Muscle of leg (tissue), 16 donors: ENCODE measurements around the gene ENOSF1. TPM values are rescaled to one million over a fixed set of nuclear protein-coding genes. Genes with fewer than 3 reads are reported as not detected.
A peak's percentile ranks its signal among the peaks of the same experiment; 100 is the strongest.
"Not testable (repeated sequence)": the region's sequence is repeated elsewhere in the genome, so short reads cannot be mapped to it uniquely, and the experiment has no call there.

Experiments used
- DNase-seq: peaks from one replicate; pipeline ENCODE4 v3.0.0; 2013
- H3K27ac ChIP-seq: one replicate; pipeline ENCODE4 v1.5.1; 2013; ENCODE audit warnings: mild to moderate bottlenecking, low read length, control low read depth
- H3K27me3 ChIP-seq: one replicate; pipeline ENCODE4 v1.6.1; 2013; ENCODE audit warnings: low read length; ENCODE audit not compliant: control insufficient read depth, insufficient read depth
- H3K36me3 ChIP-seq: one replicate; pipeline ENCODE4 v1.6.1; 2013; ENCODE audit warnings: low read length; ENCODE audit not compliant: control insufficient read depth, insufficient read depth
- H3K4me1 ChIP-seq: one replicate; pipeline ENCODE4 v1.6.1; 2013; ENCODE audit warnings: low read length; ENCODE audit not compliant: control insufficient read depth, insufficient read depth
- H3K4me3 ChIP-seq: one replicate; pipeline ENCODE4 v1.5.1; 2013; ENCODE audit warnings: low read length, control low read depth
- H3K9me3 ChIP-seq: replicated peaks from 2 replicates; pipeline ENCODE4 v1.6.1; 2013; ENCODE audit warnings: low read depth, low read length; ENCODE audit not compliant: control insufficient read depth
- WGBS: methylation state at CpG from one replicate; pipeline ENCODE4 v1.1.5; 2013; ENCODE audit warnings: missing lambda C conversion rate; ENCODE audit not compliant: insufficient coverage; 5-methylcytosine and 5-hydroxymethylcytosine counted together
- long read RNA-seq, 11 donors: transcript quantifications; one replicate each; lab custom pipeline, GENCODE V29; 2026
- polyA plus RNA-seq, 8 donors: library from polyadenylated mRNA; unstranded; fragments of 120-200 nt; gene quantifications; one replicate each; pipeline versions ENCODE4 v1.2.1 to v1.2.3, GENCODE V29; 2013; ENCODE audit warnings: inconsistent platforms in 1 of 8, low replicate concordance in 1 of 8; ENCODE audit not compliant: insufficient read length in 8 of 8, insufficient read depth in 1 of 8
- total RNA-seq: library from RNA; stranded (reverse); fragments of 120-200 nt; gene quantifications from one replicate; pipeline ENCODE4 v1.2.4, GENCODE V29; 2013

ENOSF1 gene, protein sequence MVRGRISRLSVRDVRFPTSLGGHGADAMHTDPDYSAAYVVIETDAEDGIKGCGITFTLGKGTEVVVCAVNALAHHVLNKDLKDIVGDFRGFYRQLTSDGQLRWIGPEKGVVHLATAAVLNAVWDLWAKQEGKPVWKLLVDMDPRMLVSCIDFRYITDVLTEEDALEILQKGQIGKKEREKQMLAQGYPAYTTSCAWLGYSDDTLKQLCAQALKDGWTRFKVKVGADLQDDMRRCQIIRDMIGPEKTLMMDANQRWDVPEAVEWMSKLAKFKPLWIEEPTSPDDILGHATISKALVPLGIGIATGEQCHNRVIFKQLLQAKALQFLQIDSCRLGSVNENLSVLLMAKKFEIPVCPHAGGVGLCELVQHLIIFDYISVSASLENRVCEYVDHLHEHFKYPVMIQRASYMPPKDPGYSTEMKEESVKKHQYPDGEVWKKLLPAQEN
- total RNA-seq (16.8 TPM), polyA plus RNA-seq (10 to 100 TPM; 17.2 to 35.9 (median 21.5) TPM)
- long read RNA-seq, donor 1, partial matches to known transcripts = 0 of 1 reads
- long read RNA-seq, donor 1, other reads (novel, unspliced or antisense) = 0 of 1 reads
- long read RNA-seq, donor 2 = 0 reads
- long read RNA-seq, donor 3, partial matches to known transcripts = 0 of 4 reads
- long read RNA-seq, donor 3, other reads (novel, unspliced or antisense) = 0 of 4 reads
- long read RNA-seq, donor 4, partial matches to known transcripts = 0 of 1 reads
- long read RNA-seq, donor 4, other reads (novel, unspliced or antisense) = 0 of 1 reads
- long read RNA-seq, donor 5, partial matches to known transcripts = 0 of 1 reads
- long read RNA-seq, donor 5, other reads (novel, unspliced or antisense) = 0 of 1 reads
- long read RNA-seq, donor 6, partial matches to known transcripts = 0 of 4 reads
- long read RNA-seq, donor 6, other reads (novel, unspliced or antisense) = 0 of 4 reads
- long read RNA-seq, donor 7, partial matches to known transcripts = 0 of 3 reads
- long read RNA-seq, donor 7, other reads (novel, unspliced or antisense) = 0 of 3 reads
- long read RNA-seq, donor 8, partial matches to known transcripts = 0 of 1 reads
- long read RNA-seq, donor 8, other reads (novel, unspliced or antisense) = 0 of 1 reads
- long read RNA-seq, donor 9, partial matches to known transcripts = 0 of 1 reads
- long read RNA-seq, donor 9, other reads (novel, unspliced or antisense) = 0 of 1 reads
- long read RNA-seq, donor 10, partial matches to known transcripts = 0 of 1 reads
- long read RNA-seq, donor 10, other reads (novel, unspliced or antisense) = 0 of 1 reads
- long read RNA-seq, donor 11, partial matches to known transcripts = 0 of 1 reads
- long read RNA-seq, donor 11, other reads (novel, unspliced or antisense) = 0 of 1 reads

DNA sequence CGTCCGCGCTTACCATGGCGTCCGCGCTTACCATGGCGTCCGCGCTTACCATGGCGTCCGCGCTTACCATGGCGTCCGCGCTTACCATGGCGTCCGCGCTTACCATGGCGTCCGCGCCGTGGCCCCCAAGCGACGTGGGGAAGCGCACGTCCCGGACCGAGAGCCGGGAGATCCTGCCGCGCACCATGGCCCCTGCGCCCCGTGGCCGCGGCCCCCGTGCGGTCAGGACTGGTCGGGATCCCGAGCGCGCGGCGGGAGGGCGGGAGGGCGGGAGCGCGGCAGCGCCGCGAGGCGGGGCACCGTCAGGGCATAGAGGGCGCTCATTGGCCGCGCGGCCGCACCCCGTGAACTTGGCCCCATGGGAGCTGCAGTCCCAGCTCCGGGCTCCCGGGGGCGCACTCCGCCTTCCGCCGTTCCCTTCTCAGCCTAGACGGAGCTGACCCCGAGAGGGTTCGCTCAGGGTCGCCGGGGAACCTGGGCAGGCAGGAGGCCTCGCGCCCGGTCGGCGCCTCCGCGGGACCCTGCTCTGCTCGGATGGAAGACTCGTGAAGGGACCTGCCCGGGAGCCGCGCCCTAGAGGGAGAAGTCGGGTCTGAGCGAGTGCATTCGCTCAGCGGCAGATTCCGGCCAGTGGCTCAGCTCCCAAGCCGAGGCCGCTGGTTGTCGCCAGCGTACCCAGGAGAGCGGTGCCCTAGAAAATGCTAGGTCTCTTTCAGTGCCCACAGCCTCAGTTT lies at the start of gene ENOSF1:
Gene ENOSF1, minus strand, starts transcription at position 230 of the 734 bp plus-strand sequence. Its CDS starts 43 bp downstream, at position 187.
- Histone ChIP-seq H3K36me3 (no peaks in the 10 kb centered on the region), H3K4me1 (peaks cover 5% of the 10 kb centered on the region), H3K27me3 (no peaks in the 10 kb centered on the region), H3K27ac (peak within 1 kb of the TSS; percentile 76), H3K4me3 (peak within 1 kb of the TSS; percentile 82), H3K9me3 (peaks cover 5% of the 10 kb centered on the region)
- peak; percentile 84 for DNase-seq
- WGBS = 3% methylated on average over 82 of the region's 91 CpGs

DNA sequence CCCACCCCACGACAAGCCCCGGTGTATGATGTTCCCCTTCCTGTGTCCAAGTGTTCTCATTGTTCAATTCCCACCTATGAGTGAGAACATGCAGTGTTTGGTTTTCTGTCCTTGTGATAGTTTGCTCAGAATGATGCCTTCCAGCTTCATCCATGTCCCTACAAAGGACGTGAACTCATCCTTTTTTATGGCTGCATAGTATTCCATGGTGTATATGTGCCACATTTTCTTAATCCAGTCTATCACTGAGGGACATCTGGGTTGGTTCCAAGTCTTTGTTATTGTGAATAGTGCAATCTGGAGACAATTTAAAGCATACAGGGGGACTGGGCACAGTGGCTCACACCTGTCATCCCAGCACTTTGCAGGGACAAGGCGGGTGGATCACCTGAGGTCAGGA lies 47.4 kb upstream of the ENOSF1 start:
- WGBS = 86% methylated on average over 1 of the region's 4 CpGs
- H3K4me1 ChIP-seq, H3K27ac ChIP-seq, H3K9me3 ChIP-seq, H3K36me3 ChIP-seq, H3K4me3 ChIP-seq, DNase-seq, H3K27me3 ChIP-seq: not testable (repeated sequence)

DNA sequence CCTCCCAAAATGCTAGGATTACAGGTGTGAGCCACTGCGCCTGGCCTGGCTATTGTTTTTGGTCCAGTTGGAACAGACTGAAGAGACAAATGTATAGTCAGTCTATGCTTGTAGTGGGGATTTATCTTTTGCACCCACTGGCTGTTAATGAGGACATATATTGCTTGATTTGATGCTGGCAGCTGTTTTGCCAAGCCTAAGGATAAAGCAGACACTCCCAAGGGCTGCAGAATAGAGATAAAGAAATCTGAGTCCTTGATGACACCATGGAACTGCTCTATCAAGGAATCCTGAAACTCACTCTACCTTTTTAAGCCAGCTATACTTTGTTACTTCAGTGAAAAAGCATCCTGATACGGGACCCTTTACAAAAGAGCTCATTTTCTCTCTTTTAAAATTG lies 43.1 kb upstream of the ENOSF1 start:
- peaks cover 15% of the 10 kb centered on the region for H3K36me3 ChIP-seq
- WGBS = 100% methylated on average over 1 of the region's 2 CpGs
- no peak for DNase-seq

DNA sequence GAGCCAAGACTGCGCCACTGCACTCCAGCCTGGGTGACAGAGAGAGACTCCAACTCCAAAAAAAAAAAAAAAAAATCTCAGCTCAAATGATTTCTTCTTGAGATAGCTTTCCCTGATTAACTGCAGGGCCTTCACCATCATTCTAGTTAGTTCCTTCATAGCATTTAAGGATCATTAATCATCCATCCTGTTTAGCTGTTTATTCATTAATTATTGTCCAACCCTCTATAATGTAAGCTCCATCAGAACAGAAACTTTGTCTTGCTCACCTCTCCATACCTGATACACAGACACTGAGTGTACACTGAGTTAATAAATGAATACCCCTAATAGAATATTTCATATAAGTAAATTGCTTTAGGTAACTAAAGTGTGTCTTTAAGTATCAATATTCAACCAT lies 42.2 kb upstream of the ENOSF1 start:
- Histone ChIP-seq H3K27me3 (no peaks in the 10 kb centered on the region), H3K9me3 (no peaks in the 10 kb centered on the region), H3K27ac (no peak overlapping the region), H3K36me3 (peaks cover 15% of the 10 kb centered on the region), H3K4me3 (no peak overlapping the region), H3K4me1 (no peaks in the 10 kb centered on the region)
- WGBS = no CpG with 5 or more reads among the region's 1 CpG
- DNase-seq = no peak

More for the DNA sequence above, 43.1 kb upstream of the ENOSF1 start:
- Histone ChIP-seq H3K4me3 (no peak overlapping the region), H3K27ac (no peak overlapping the region), H3K27me3 (no peaks in the 10 kb centered on the region), H3K9me3 (no peaks in the 10 kb centered on the region), H3K4me1 (no peaks in the 10 kb centered on the region)

- WGBS = no CpG with 5 or more reads among the region's 1 CpG
- Histone ChIP-seq H3K36me3 (peaks cover 14% of the 10 kb centered on the region), H3K4me1 (no peaks in the 10 kb centered on the region), H3K9me3 (no peaks in the 10 kb centered on the region), H3K4me3 (no peak overlapping the region), H3K27me3 (no peaks in the 10 kb centered on the region), H3K27ac (no peak overlapping the region)
- DNase-seq = no peak
Measured at GRCh38 chr18:750456-750855, 38.0 kb upstream of the ENOSF1 start.

DNA sequence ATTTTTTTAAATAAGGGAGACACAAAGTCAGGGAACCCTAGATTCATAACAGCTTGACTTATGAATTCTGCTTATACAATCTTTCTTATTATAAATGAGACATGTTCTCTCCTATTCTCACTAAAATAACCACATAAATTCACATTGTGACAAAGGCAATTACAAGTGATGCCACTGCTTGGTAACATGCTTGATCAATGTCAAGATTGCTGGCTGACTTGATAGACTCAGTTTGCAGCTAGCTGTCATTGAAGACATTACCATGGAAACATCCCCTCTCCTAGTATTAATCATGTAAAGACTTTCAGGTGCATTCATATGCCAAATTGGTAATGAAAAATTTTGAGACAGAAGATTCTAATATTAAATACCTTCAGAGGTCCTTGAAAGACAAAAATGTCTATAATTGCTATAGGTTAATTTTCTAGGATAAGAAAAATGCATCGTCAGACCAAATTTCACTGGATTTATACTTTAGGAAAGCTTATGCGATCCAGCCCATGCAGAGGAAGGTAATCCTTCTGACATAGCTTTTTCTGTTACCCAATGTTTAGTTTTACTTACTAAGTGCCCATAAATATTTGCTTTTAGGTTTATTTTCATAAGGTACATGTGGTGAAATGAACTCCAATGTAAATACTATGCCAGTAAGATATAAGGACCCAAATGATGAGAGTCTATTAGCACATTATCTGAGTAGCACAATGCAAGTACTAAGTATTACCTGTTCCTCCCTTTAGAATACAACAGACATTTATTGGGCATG lies 32.6 kb upstream of the ENOSF1 start:
- Histone ChIP-seq H3K4me3 (no peak overlapping the region), H3K9me3 (no peaks in the 10 kb centered on the region), H3K27ac (no peak overlapping the region), H3K27me3 (no peaks in the 10 kb centered on the region), H3K4me1 (no peaks in the 10 kb centered on the region), H3K36me3 (peaks cover 16% of the 10 kb centered on the region)
- no peak for DNase-seq
- no CpG with 5 or more reads among the region's 2 CpGs for WGBS

- Histone ChIP-seq H3K4me3 (no peak overlapping the region), H3K27me3 (no peaks in the 10 kb centered on the region), H3K9me3 (no peaks in the 10 kb centered on the region), H3K4me1 (no peaks in the 10 kb centered on the region), H3K36me3 (peaks cover 22% of the 10 kb centered on the region), H3K27ac (no peak overlapping the region)
- DNase-seq = peak; percentile 55
Measured at GRCh38 chr18:741931-742512, 29.6 kb upstream of the ENOSF1 start.

GRCh38 chr18:732371-732770 lies 19.9 kb upstream of the ENOSF1 start:
- WGBS = 80% methylated on average over 1 of the region's 3 CpGs
- Histone ChIP-seq H3K9me3 (no peaks in the 10 kb centered on the region), H3K36me3 (peaks cover 32% of the 10 kb centered on the region)

More at GRCh38 chr18:732371-732770, 19.9 kb upstream of the ENOSF1 start:
- no peaks in the 10 kb centered on the region for H3K27me3 ChIP-seq
- H3K4me3 ChIP-seq = no peak overlapping the region
- no peak overlapping the region for H3K27ac ChIP-seq
- H3K4me1 ChIP-seq = no peaks in the 10 kb centered on the region
- DNase-seq = no peak
